ENCODE data around the gene MYCN.

MYCN gene

GRCh38 chr2:15905986-15906491 lies 34.3 kb upstream of the MYCN start:
- 88% methylated on average over 3 of the region's 6 CpGs for whole genome bisulfite sequencing
- H3K4me1 ChIP-seq (ENCODE audit: control insufficient read depth, insufficient read depth, low read depth, low read length) = no peaks in the 10 kb centered on the region

GRCh38 chr2:15906778-15907177 lies 33.6 kb upstream of the MYCN start:
- H3K4ac ChIP-seq (ENCODE audit: low read depth in 1 of 2, low read length in 2 of 2) = no peak overlapping the region
- H2AFZ ChIP-seq (ENCODE audit: low read depth, low read length) = no peak overlapping the region
- no peak overlapping the region for H2BK5ac ChIP-seq (ENCODE audit: low read depth, low read length, poor library complexity, severe bottlenecking)
- no peak overlapping the region for H2BK12ac ChIP-seq (ENCODE audit: low read length in 2 of 2)
- no peak overlapping the region for H3K18ac ChIP-seq (ENCODE audit: low read depth in 1 of 2, low read length in 2 of 2)
- H3K4me2 ChIP-seq (ENCODE audit: low read length, poor library complexity, severe bottlenecking) = no peak overlapping the region
- no peak overlapping the region for H4K91ac ChIP-seq (ENCODE audit: low read length)
- no peak overlapping the region for H4K8ac ChIP-seq (ENCODE audit: low read length)
- H3K14ac ChIP-seq (ENCODE audit: low read length in 2 of 2) = no peak overlapping the region
- H2BK15ac ChIP-seq (ENCODE audit: low read depth, poor library complexity, severe bottlenecking) = no peak overlapping the region
- no peak for DNase-seq
- H2AK5ac ChIP-seq (ENCODE audit: low read length, severe bottlenecking) = no peak overlapping the region
- H3K9ac ChIP-seq (ENCODE audit: low read length) = no peak overlapping the region
- no peak overlapping the region for H3K27ac ChIP-seq (ENCODE audit: low read length, poor library complexity, severe bottlenecking)
- H3K36me3 ChIP-seq (ENCODE audit: control insufficient read depth in 1 of 2, insufficient read depth in 2 of 2, low read depth in 1 of 2, low read length in 2 of 2) = no peaks in the 10 kb centered on the region
- H3K27me3 ChIP-seq (ENCODE audit: control insufficient read depth in 1 of 2, insufficient read depth in 1 of 2, low read length in 2 of 2) = no peaks in the 10 kb centered on the region
- H3K79me1 ChIP-seq (replicated peaks; ENCODE audit: low read length, poor library complexity, severe bottlenecking) = no peaks in the 10 kb centered on the region
- H3K9me3 ChIP-seq (ENCODE audit: control insufficient read depth, low read length) = no peaks in the 10 kb centered on the region
- no peak overlapping the region for H3K23ac ChIP-seq (ENCODE audit: low read length in 2 of 2)
- no peak overlapping the region for H2BK120ac ChIP-seq (ENCODE audit: low read depth, low read length)
- 78% methylated on average over 2 of the region's 5 CpGs for WGBS
- no peaks in the 10 kb centered on the region for H3K4me1 ChIP-seq (ENCODE audit: control insufficient read depth, insufficient read depth, low read depth, low read length)
- no peak overlapping the region for H3K4me3 ChIP-seq (ENCODE audit: insufficient read depth in 1 of 2, low read depth in 1 of 2, low read length in 2 of 2)

More at GRCh38 chr2:15905986-15906491, 34.3 kb upstream of the MYCN start:
- no peak overlapping the region for H2BK15ac ChIP-seq (ENCODE audit: low read depth, poor library complexity, severe bottlenecking)
- no peak overlapping the region for H2AFZ ChIP-seq (ENCODE audit: low read depth, low read length)
- H3K4me2 ChIP-seq (ENCODE audit: low read length, poor library complexity, severe bottlenecking) = no peak overlapping the region
- no peak for DNase-seq
- H3K27ac ChIP-seq (ENCODE audit: low read length, poor library complexity, severe bottlenecking) = no peak overlapping the region
- no peak overlapping the region for H3K18ac ChIP-seq (ENCODE audit: low read depth in 1 of 2, low read length in 2 of 2)
- no peak overlapping the region for H3K9ac ChIP-seq (ENCODE audit: low read length)
- no peak overlapping the region for H2BK12ac ChIP-seq (ENCODE audit: low read length in 2 of 2)
- no peak overlapping the region for H2AK5ac ChIP-seq (ENCODE audit: low read length, severe bottlenecking)
- H4K8ac ChIP-seq (ENCODE audit: low read length) = no peak overlapping the region
- no peaks in the 10 kb centered on the region for H3K36me3 ChIP-seq (ENCODE audit: control insufficient read depth in 1 of 2, insufficient read depth in 2 of 2, low read depth in 1 of 2, low read length in 2 of 2)
- H3K4me3 ChIP-seq (ENCODE audit: insufficient read depth in 1 of 2, low read depth in 1 of 2, low read length in 2 of 2) = no peak overlapping the region
- H3K27me3 ChIP-seq (ENCODE audit: control insufficient read depth in 1 of 2, insufficient read depth in 1 of 2, low read length in 2 of 2) = no peaks in the 10 kb centered on the region
- H3K14ac ChIP-seq (ENCODE audit: low read length in 2 of 2) = no peak overlapping the region
- H3K79me1 ChIP-seq (replicated peaks; ENCODE audit: low read length, poor library complexity, severe bottlenecking) = no peaks in the 10 kb centered on the region
- H3K23ac ChIP-seq (ENCODE audit: low read length in 2 of 2) = no peak overlapping the region
- H2BK120ac ChIP-seq (ENCODE audit: low read depth, low read length) = no peak overlapping the region
- H4K91ac ChIP-seq (ENCODE audit: low read length) = no peak overlapping the region
- H3K9me3 ChIP-seq (ENCODE audit: control insufficient read depth, low read length) = peaks cover 2% of the 10 kb centered on the region
- H3K4ac ChIP-seq (ENCODE audit: low read depth in 1 of 2, low read length in 2 of 2) = no peak overlapping the region
- H2BK5ac ChIP-seq (ENCODE audit: low read depth, low read length, poor library complexity, severe bottlenecking) = no peak overlapping the region

DNA sequence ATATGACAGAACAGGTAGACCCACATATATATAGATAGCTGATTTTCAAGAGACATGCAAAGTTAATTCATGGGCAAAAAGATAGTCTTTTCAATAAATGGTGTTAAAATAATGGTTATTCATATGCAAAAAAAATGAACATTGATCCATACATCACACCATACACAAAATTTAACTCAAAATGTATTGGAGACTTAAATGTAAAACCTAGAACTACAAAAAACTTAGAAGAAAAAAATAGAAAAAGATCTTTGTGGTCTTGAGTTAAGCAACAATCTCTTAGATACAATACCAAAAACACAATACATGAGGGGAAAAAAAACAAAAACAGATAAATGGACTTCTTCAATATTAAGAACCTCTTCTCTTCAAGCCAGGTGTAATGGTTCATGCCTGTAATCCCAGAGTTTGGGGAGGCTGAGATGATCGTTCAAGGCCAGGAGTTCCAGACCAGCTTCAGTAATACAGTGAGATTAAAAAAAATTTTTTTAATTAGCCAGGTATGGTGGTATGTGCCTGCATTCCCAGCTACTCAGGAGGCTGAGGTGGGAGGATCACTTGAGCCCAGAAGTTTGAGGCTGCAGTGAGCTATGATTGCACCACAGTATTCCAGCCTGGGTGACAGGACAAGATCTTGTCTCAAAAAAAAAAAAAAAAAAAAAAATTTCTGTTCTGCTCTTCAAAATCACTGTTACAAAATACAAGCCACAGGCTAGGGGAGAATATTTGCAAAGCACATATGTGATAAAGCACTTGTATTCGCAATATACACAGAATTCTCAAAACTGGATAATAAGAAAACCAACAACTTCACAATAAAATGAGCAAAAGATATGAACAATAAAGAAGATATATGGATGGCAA lies 32.7 kb upstream of the MYCN start:
- no peak overlapping the region for H2BK12ac ChIP-seq (ENCODE audit: low read length in 2 of 2)
- H3K4ac ChIP-seq (ENCODE audit: low read depth in 1 of 2, low read length in 2 of 2) = no peak overlapping the region
- H2AFZ ChIP-seq (ENCODE audit: low read depth, low read length) = no peak overlapping the region
- no peak overlapping the region for H4K91ac ChIP-seq (ENCODE audit: low read length)
- no peaks in the 10 kb centered on the region for H3K36me3 ChIP-seq (ENCODE audit: control insufficient read depth in 1 of 2, insufficient read depth in 2 of 2, low read depth in 1 of 2, low read length in 2 of 2)
- no peak overlapping the region for H2AK5ac ChIP-seq (ENCODE audit: low read length, severe bottlenecking)
- 85% methylated on average over 1 of the region's 2 CpGs for WGBS
- no peaks in the 10 kb centered on the region for H3K9me3 ChIP-seq (ENCODE audit: control insufficient read depth, low read length)
- H3K4me3 ChIP-seq (ENCODE audit: insufficient read depth in 1 of 2, low read depth in 1 of 2, low read length in 2 of 2) = no peak overlapping the region
- no peak overlapping the region for H3K27ac ChIP-seq (ENCODE audit: low read length, poor library complexity, severe bottlenecking)
- H3K23ac ChIP-seq (ENCODE audit: low read length in 2 of 2) = no peak overlapping the region
- no peaks in the 10 kb centered on the region for H3K27me3 ChIP-seq (ENCODE audit: control insufficient read depth in 1 of 2, insufficient read depth in 1 of 2, low read length in 2 of 2)
- no peak overlapping the region for H2BK120ac ChIP-seq (ENCODE audit: low read depth, low read length)
- no peak overlapping the region for H4K8ac ChIP-seq (ENCODE audit: low read length)
- H2BK5ac ChIP-seq (ENCODE audit: low read depth, low read length, poor library complexity, severe bottlenecking) = no peak overlapping the region
- H3K9ac ChIP-seq (ENCODE audit: low read length) = no peak overlapping the region
- no peak overlapping the region for H3K4me2 ChIP-seq (ENCODE audit: low read length, poor library complexity, severe bottlenecking)
- H3K4me1 ChIP-seq (ENCODE audit: control insufficient read depth, insufficient read depth, low read depth, low read length) = peaks cover 2% of the 10 kb centered on the region
- H3K18ac ChIP-seq (ENCODE audit: low read depth in 1 of 2, low read length in 2 of 2) = no peak overlapping the region
- H2BK15ac ChIP-seq (ENCODE audit: low read depth, poor library complexity, severe bottlenecking) = no peak overlapping the region
- H3K14ac ChIP-seq (ENCODE audit: low read length in 2 of 2) = no peak overlapping the region
- DNase-seq = no peak
- no peaks in the 10 kb centered on the region for H3K79me1 ChIP-seq (replicated peaks; ENCODE audit: low read length, poor library complexity, severe bottlenecking)

GRCh38 chr2:15908371-15908770 lies 32.0 kb upstream of the MYCN start:
- Histone ChIP-seq H3K9ac (ENCODE audit: low read length) (no peak overlapping the region), H3K4me3 (ENCODE audit: insufficient read depth in 1 of 2, low read depth in 1 of 2, low read length in 2 of 2) (no peak overlapping the region), H2BK15ac (ENCODE audit: low read depth, poor library complexity, severe bottlenecking) (no peak overlapping the region), H3K4ac (ENCODE audit: low read depth in 1 of 2, low read length in 2 of 2) (no peak overlapping the region), H2BK12ac (ENCODE audit: low read length in 2 of 2) (no peak overlapping the region), H2AK5ac (ENCODE audit: low read length, severe bottlenecking) (no peak overlapping the region), H3K18ac (ENCODE audit: low read depth in 1 of 2, low read length in 2 of 2) (no peak overlapping the region), H3K79me1 (replicated peaks; ENCODE audit: low read length, poor library complexity, severe bottlenecking) (no peaks in the 10 kb centered on the region), H4K8ac (ENCODE audit: low read length) (no peak overlapping the region), H2AFZ (ENCODE audit: low read depth, low read length) (no peak overlapping the region), H3K23ac (ENCODE audit: low read length in 2 of 2) (no peak overlapping the region), H2BK120ac (ENCODE audit: low read depth, low read length) (no peak overlapping the region), H3K4me2 (ENCODE audit: low read length, poor library complexity, severe bottlenecking) (no peak overlapping the region), H3K36me3 (ENCODE audit: control insufficient read depth in 1 of 2, insufficient read depth in 2 of 2, low read depth in 1 of 2, low read length in 2 of 2) (no peaks in the 10 kb centered on the region), H3K4me1 (ENCODE audit: control insufficient read depth, insufficient read depth, low read depth, low read length) (peaks cover 2% of the 10 kb centered on the region), H4K91ac (ENCODE audit: low read length) (no peak overlapping the region), H3K9me3 (ENCODE audit: control insufficient read depth, low read length) (no peaks in the 10 kb centered on the region), H3K14ac (ENCODE audit: low read length in 2 of 2) (no peak overlapping the region), H3K27me3 (ENCODE audit: control insufficient read depth in 1 of 2, insufficient read depth in 1 of 2, low read length in 2 of 2) (no peaks in the 10 kb centered on the region), H3K27ac (ENCODE audit: low read length, poor library complexity, severe bottlenecking) (no peak overlapping the region), H2BK5ac (ENCODE audit: low read depth, low read length, poor library complexity, severe bottlenecking) (no peak overlapping the region)
- DNase-seq = no peak
- 89% methylated on average over 4 of the region's 4 CpGs for WGBS

Data from mesenchymal stem cell (in vitro differentiated cells and primary cell).